Smooth muscle cell (in vitro differentiated cells): Measurements from ENCODE around the gene SPATS2L. TPM values are rescaled to one million over a fixed set of nuclear protein-coding genes. Genes with fewer than 3 reads are reported as not detected.

Experiments
- DNase-seq: peaks from one replicate; lab custom pipeline; 2025; ENCODE audit not compliant: unreplicated experiment; lab: John Stamatoyannopoulos, UW
- H2AFZ ChIP-seq: fragments of 200-600 bp; sonication (generic); 2 replicates; pipeline ENCODE4 v1.6.0; 2016; ENCODE audit warnings: antibody characterized with exemption, low read depth, mild to moderate bottlenecking
- H3F3A ChIP-seq: fragments of 200-600 bp; sonication (generic); 2 replicates; pipeline ENCODE4 v1.6.0; 2017; ENCODE audit warnings: antibody characterized with exemption, low read depth
- H3K27ac ChIP-seq: fragments of 200-600 bp; sonication (generic); 2 replicates; pipeline ENCODE4 v1.5.1; 2016; ENCODE audit warnings: low read depth, mild to moderate bottlenecking
- H3K27me3 ChIP-seq: fragments of 200-600 bp; sonication (generic); 2 replicates; pipeline ENCODE4 v1.6.1; 2016; ENCODE audit warnings: low read depth, mild to moderate bottlenecking
- H3K36me3 ChIP-seq: fragments of 200-600 bp; sonication (generic); 2 replicates; pipeline ENCODE4 v1.5.1; 2016; ENCODE audit warnings: low read depth
- H3K4me1 ChIP-seq: fragments of 200-600 bp; sonication (generic); 2 replicates; pipeline ENCODE4 v1.5.1; 2016; ENCODE audit warnings: low read depth
- H3K4me2 ChIP-seq: fragments of 200-600 bp; sonication (generic); 2 replicates; pipeline ENCODE4 v1.6.0; 2016; ENCODE audit warnings: mild to moderate bottlenecking
- H3K4me3 ChIP-seq: fragments of 200-600 bp; sonication (generic); 2 replicates; pipeline ENCODE4 v1.5.1; 2016; ENCODE audit warnings: mild to moderate bottlenecking
- H3K79me2 ChIP-seq: fragments of 200-600 bp; sonication (generic); 2 replicates; pipeline ENCODE4 v1.6.0; 2016; ENCODE audit warnings: low read depth, mild to moderate bottlenecking
- H3K9ac ChIP-seq: fragments of 200-600 bp; sonication (generic); 2 replicates; pipeline ENCODE4 v1.6.0; 2016; ENCODE audit warnings: low read depth
- H3K9me3 ChIP-seq: fragments of 200-600 bp; sonication (generic); replicated peaks from 2 replicates; pipeline ENCODE4 v1.5.1; 2016; ENCODE audit warnings: low read depth
- H4K20me1 ChIP-seq: fragments of 200-600 bp; sonication (generic); 2 replicates; pipeline ENCODE4 v1.6.0; 2016; ENCODE audit warnings: low read depth
- CTCF ChIP-seq: fragments of 200-600 bp; sonication (generic); IDR thresholded peaks from 2 replicates; pipeline ENCODE4 v1.5.1; 2017; ENCODE audit warnings: borderline replicate concordance, mild to moderate bottlenecking, antibody characterized with exemption; ENCODE audit not compliant: insufficient read depth, poor library complexity, severe bottlenecking
- WGBS: methylation state at CpG from one replicate; pipeline ENCODE4 v1.1.7; 2016; ENCODE audit warnings: low lambda C conversion rate; 5-methylcytosine and 5-hydroxymethylcytosine counted together
- polyA plus RNA-seq: library from polyadenylated mRNA; unstranded; fragments of >200 nt; fragmentation: Nextera tagmentation; extraction: Ambion mirVana; gene quantifications from 2 replicates; pipeline ENCODE4 v1.2.1, GENCODE V29; 2016
- total RNA-seq: library from RNA; depleted of rRNA; stranded (reverse); fragments of >200 nt; gene quantifications from 2 replicates; pipeline ENCODE4 v1.2.3, GENCODE V29; 2014

The SPATS2L gene
- total and polyA plus RNA-seq, 2 experiments from 2014 or later, result 356 to 432 TPM

GRCh38 chr2:200431996-200432705, 125.7 kb downstream of the SPATS2L start:
- H3K4me1 ChIP-seq, result no peaks in the 10 kb centered on the region
- peaks cover 8% of the 10 kb centered on the region for H3K36me3 ChIP-seq
- H3K79me2 ChIP-seq, result peaks cover 13% of the 10 kb centered on the region
- H3K4me3 ChIP-seq, result no peak overlapping the region
- peaks cover 6% of the 10 kb centered on the region for H3F3A ChIP-seq
- H4K20me1 ChIP-seq, result peaks cover 6% of the 10 kb centered on the region
- H3K27ac ChIP-seq, result peak overlapping the region; percentile 31
- WGBS, result 29% methylated on average over 1 of the region's 1 CpG
- no peak for TF ChIP-seq CTCF
- no peaks in the 10 kb centered on the region for H3K27me3 ChIP-seq
- H3K4me2 ChIP-seq, result no peak overlapping the region
- no peak overlapping the region for H2AFZ ChIP-seq
- no peak for DNase-seq
- no peak overlapping the region for H3K9ac ChIP-seq
- no peaks in the 10 kb centered on the region for H3K9me3 ChIP-seq

GRCh38 chr2:200435379-200435778, 128.9 kb downstream of the SPATS2L start:
- H3K4me2 ChIP-seq, result no peak overlapping the region
- H3K79me2 ChIP-seq, result peaks cover 21% of the 10 kb centered on the region
- TF ChIP-seq CTCF, result no peak
- no peak overlapping the region for H2AFZ ChIP-seq
- no peaks in the 10 kb centered on the region for H3K27me3 ChIP-seq
- WGBS, result 61% methylated on average over 4 of the region's 4 CpGs
- no peak overlapping the region for H3K27ac ChIP-seq
- H3K36me3 ChIP-seq, result peaks cover 21% of the 10 kb centered on the region
- H3K9ac ChIP-seq, result no peak overlapping the region
- H3K4me1 ChIP-seq, result no peaks in the 10 kb centered on the region
- H4K20me1 ChIP-seq, result no peaks in the 10 kb centered on the region
- peaks cover 6% of the 10 kb centered on the region for H3F3A ChIP-seq
- H3K9me3 ChIP-seq, result no peaks in the 10 kb centered on the region
- no peak for DNase-seq
- no peak overlapping the region for H3K4me3 ChIP-seq

- H3K4me3 ChIP-seq, result no peak overlapping the region
- H3K36me3 ChIP-seq, result peaks cover 36% of the 10 kb centered on the region
- peaks cover 38% of the 10 kb centered on the region for H3K79me2 ChIP-seq
- peaks cover 13% of the 10 kb centered on the region for H4K20me1 ChIP-seq
- no peak overlapping the region for H3K9ac ChIP-seq
- no peak overlapping the region for H2AFZ ChIP-seq
- H3F3A ChIP-seq, result peaks cover 20% of the 10 kb centered on the region
- H3K4me1 ChIP-seq, result no peaks in the 10 kb centered on the region
- DNase-seq, result no peak
- no peak overlapping the region for H3K4me2 ChIP-seq
- 94% methylated on average over 1 of the region's 1 CpG for WGBS
- no peak for TF ChIP-seq CTCF
- H3K27ac ChIP-seq, result no peak overlapping the region
- no peaks in the 10 kb centered on the region for H3K9me3 ChIP-seq
- H3K27me3 ChIP-seq, result no peaks in the 10 kb centered on the region
These were observed 131.8 kb downstream of the SPATS2L start for GRCh38 chr2:200438251-200438650.

DNA sequence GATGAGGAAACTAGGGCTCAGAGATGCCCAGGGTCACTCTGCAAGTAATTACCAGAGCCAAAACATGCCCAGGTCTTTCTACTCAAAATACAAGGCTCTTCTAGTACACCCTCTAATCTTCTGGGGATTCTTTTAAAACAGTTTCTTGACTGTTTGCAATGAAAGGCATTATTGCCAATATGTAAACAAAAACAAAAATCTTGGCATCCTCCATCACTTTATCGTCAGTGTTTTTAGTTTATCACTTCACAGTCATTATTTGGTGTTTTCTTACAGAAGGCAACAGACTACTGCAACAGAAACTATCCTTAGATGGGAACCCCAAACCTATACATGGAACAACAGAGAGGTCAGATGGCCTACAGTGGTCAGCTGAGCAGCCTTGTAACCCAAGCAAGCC, 132.4 kb downstream of the SPATS2L start:
- H3F3A ChIP-seq, result peaks cover 20% of the 10 kb centered on the region
- H3K27ac ChIP-seq, result no peak overlapping the region
- no peak for TF ChIP-seq CTCF
- H3K36me3 ChIP-seq, result peaks cover 36% of the 10 kb centered on the region
- H3K27me3 ChIP-seq, result no peaks in the 10 kb centered on the region
- no peaks in the 10 kb centered on the region for H3K4me1 ChIP-seq
- H3K4me3 ChIP-seq, result no peak overlapping the region
- DNase-seq, result no peak
- WGBS, result 100% methylated on average over 1 of the region's 1 CpG
- no peak overlapping the region for H3K4me2 ChIP-seq
- H2AFZ ChIP-seq, result no peak overlapping the region
- no peak overlapping the region for H3K9ac ChIP-seq
- no peaks in the 10 kb centered on the region for H3K9me3 ChIP-seq
- peaks cover 38% of the 10 kb centered on the region for H3K79me2 ChIP-seq
- peaks cover 13% of the 10 kb centered on the region for H4K20me1 ChIP-seq
